Ascending aorta (tissue), 2 donors: ENCODE data around the gene SNX11. TPM values are rescaled to one million over a fixed set of nuclear protein-coding genes. Genes with fewer than 3 reads are reported as not detected.

Experiments
- DNase-seq, 2 donors: peaks; one replicate each; pipeline ENCODE4 v3.0.0-alpha.2; 2019; ENCODE audit warnings: low spot score in 2 of 2
- H3K27ac ChIP-seq, 2 donors: fragments of 200-600 bp; sonication (generic); one replicate each; pipeline ENCODE4 v1.5.1; 2016 to 2017; ENCODE audit warnings: mild to moderate bottlenecking in 1 of 2
- H3K27me3 ChIP-seq: fragments of 200-600 bp; sonication (generic); one replicate; pipeline ENCODE4 v1.5.1; 2017
- H3K36me3 ChIP-seq, 2 donors: fragments of 200-600 bp; sonication (generic); one replicate each; pipeline ENCODE4 v1.5.1; 2016
- H3K4me1 ChIP-seq, 2 donors: fragments of 200-600 bp; sonication (generic); one replicate each; pipeline ENCODE4 v1.5.1; 2016 to 2017; ENCODE audit warnings: mild to moderate bottlenecking in 1 of 2
- H3K4me3 ChIP-seq, 2 donors: fragments of 200-600 bp; sonication (generic); one replicate each; pipeline ENCODE4 v1.5.1; 2016 to 2017; ENCODE audit warnings: mild to moderate bottlenecking in 1 of 2
- H3K9me3 ChIP-seq, 2 donors: fragments of 200-600 bp; sonication (generic); one replicate each; pipeline ENCODE4 v1.5.1; 2016
- CTCF ChIP-seq, 3 experiments: fragments of 200-600 bp in 2 of 3; fragments of 450-650 bp in 1 of 3; sonication (generic) in 2 of 3; IDR thresholded peaks; one replicate each; pipeline ENCODE4 v1.5.1; 2016 to 2019; ENCODE audit warnings: antibody characterized with exemption in 3 of 3, mild to moderate bottlenecking in 1 of 3, moderate library complexity in 1 of 3
- intact Hi-C: fragments of 100-400 bp; cut with DNase I; formaldehyde crosslinking; loops from one replicate; pipeline ENCODE4 v1.15.1; 2023
- total RNA-seq: library from RNA; depleted of rRNA; stranded (reverse); fragments of >200 nt; gene quantifications from one replicate; pipeline ENCODE4 v1.1.0, GENCODE V29; 2016

The SNX11 gene
- total RNA-seq, 1 donor from 2014 or later = 6.6 TPM

GRCh38 chr17:48101012-48101720, 6.4 kb upstream of the SNX11 start, which contains the start of gene CBX1:
Gene CBX1, minus strand, starts transcription at chr17:48101478. Its CDS starts 24,474 bp downstream, at chr17:48077004.
- Histone ChIP-seq H3K4me1 (peaks cover 0 to 14% of the 10 kb centered on the region in 2 donors), H3K27ac (peak within 1 kb of the TSS; percentile 96 to 98), H3K9me3 (no peaks in the 10 kb centered on the region), H3K36me3 (no peaks in the 10 kb centered on the region), H3K4me3 (peak within 1 kb of the TSS; percentile 88 to 94), H3K27me3 (no peaks in the 10 kb centered on the region)
- intact Hi-C loops = loop anchor here (1.0 to 10.0 kb wide), 4 partner anchors 52 to 256 kb away; partner anchors contain the start of genes NFE2L1, PNPO and SCRN2
- TF ChIP-seq CTCF (IDR thresholded peaks at IDR 0.05) = no peak
- peak; percentile 71 to 97 for DNase-seq

GRCh38 chr17:48102043-48102750, 5.4 kb upstream of the SNX11 start:
- H3K4me3 ChIP-seq = peak overlapping the region in 1 of 2 donors; percentile 88
- DNase-seq = no peak
- no peaks in the 10 kb centered on the region for H3K9me3 ChIP-seq
- H3K4me1 ChIP-seq = peaks cover 0 to 18% of the 10 kb centered on the region in 2 donors
- no peaks in the 10 kb centered on the region for H3K36me3 ChIP-seq
- no peak for TF ChIP-seq CTCF (IDR thresholded peaks at IDR 0.05)
- intact Hi-C loops = loop anchor here (10.0 kb wide), 2 partner anchors 157 to 257 kb away; partner anchors contain the start of genes PNPO and SCRN2
- no peak overlapping the region for H3K27ac ChIP-seq
- no peaks in the 10 kb centered on the region for H3K27me3 ChIP-seq

DNA sequence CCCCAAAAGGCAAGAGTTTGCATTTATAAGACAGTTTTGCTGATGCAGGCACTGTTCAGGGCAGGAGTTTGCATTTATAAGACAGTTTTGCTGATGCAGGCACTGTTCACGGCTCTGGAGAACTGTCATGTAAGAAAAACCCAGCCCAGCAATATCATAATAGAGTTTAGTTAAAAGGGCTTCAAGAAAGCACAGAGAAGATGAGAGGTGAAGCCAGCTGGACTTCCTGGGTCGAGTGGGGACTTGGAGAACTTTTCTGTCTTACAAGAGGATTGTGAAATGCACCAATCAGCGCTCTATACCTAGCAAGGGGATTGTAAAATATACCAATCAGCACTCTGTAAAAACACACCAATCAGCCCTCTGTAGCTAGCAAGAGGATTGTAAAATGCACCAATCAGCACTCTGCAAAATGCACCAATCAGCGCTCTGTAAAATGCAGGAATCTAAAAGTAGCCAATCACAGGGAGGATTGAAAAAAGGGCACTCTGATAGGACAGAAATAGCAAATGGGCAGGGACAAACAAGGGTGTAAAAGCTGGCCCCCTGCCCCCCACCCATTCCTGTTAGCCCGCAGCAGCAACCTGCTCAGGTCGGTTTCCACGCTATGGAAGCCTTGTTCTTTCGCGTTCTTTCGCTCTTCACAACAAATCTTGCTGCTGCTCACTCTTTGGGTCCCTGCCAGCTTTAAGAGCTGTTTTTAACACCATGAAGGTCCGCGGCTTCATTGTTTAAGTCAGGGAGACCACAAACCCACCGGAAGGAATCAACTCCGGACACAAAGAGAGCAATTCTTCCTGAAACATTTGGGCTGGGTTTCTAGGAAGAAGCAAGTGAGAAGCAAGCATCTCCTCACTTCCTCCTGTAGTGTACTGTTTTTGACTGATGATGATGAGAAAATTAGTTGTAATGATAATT, 4.5 kb upstream of the SNX11 start:
- DNase-seq = no peak
- intact Hi-C loops = loop anchor here (10.0 kb wide), 2 partner anchors 158 to 258 kb away; partner anchors contain the start of genes PNPO and SCRN2
- no peaks in the 10 kb centered on the region for H3K36me3 ChIP-seq
- TF ChIP-seq CTCF (IDR thresholded peaks at IDR 0.05) = no peak
- no peak overlapping the region for H3K4me3 ChIP-seq
- peaks cover 0 to 15% of the 10 kb centered on the region in 2 donors for H3K4me1 ChIP-seq
- H3K9me3 ChIP-seq = no peaks in the 10 kb centered on the region
- H3K27ac ChIP-seq = no peak overlapping the region
- no peaks in the 10 kb centered on the region for H3K27me3 ChIP-seq

- H3K36me3 ChIP-seq = no peaks in the 10 kb centered on the region
- no peak for TF ChIP-seq CTCF (IDR thresholded peaks at IDR 0.05)
- intact Hi-C loops = loop anchor here (10.0 kb wide), 2 partner anchors 160 to 260 kb away; partner anchors contain the start of genes PNPO and SCRN2
- H3K9me3 ChIP-seq = no peaks in the 10 kb centered on the region
- no peak overlapping the region for H3K4me3 ChIP-seq
- no peaks in the 10 kb centered on the region for H3K27me3 ChIP-seq
- H3K4me1 ChIP-seq = peaks cover 5 to 17% of the 10 kb centered on the region in 2 donors
- H3K27ac ChIP-seq = no peak overlapping the region
- no peak for DNase-seq
These were observed 3.1 kb upstream of the SNX11 start for GRCh38 chr17:48104440-48104839.

GRCh38 chr17:48106802-48107136, 797 bp upstream of the SNX11 start:
- peaks cover 5 to 10% of the 10 kb centered on the region in 2 donors for H3K4me1 ChIP-seq
- no peaks in the 10 kb centered on the region for H3K27me3 ChIP-seq
- DNase-seq = no peak
- no peaks in the 10 kb centered on the region for H3K36me3 ChIP-seq
- no peak for TF ChIP-seq CTCF (IDR thresholded peaks at IDR 0.05)
- H3K9me3 ChIP-seq = no peaks in the 10 kb centered on the region
- intact Hi-C loops = loop anchor here (1.0 to 10.0 kb wide), 4 partner anchors 81 to 262 kb away; partner anchors contain the start of genes PNPO, SCRN2 and SP2
- peak overlapping the region; percentile 92 to 95 for H3K27ac ChIP-seq
- peak overlapping the region; percentile 65 to 84 for H3K4me3 ChIP-seq
